CD4-positive, alpha-beta T cell treated with Interleukin-1 beta for 1 hour (primary cell): ENCODE results near the gene APOC1.
"Not testable (repeated sequence)": the region's sequence is repeated elsewhere in the genome, so short reads cannot be mapped to it uniquely, and the experiment has no call there.

Experiments
- DNase-seq, 2 donors: peaks; one replicate each; pipeline ENCODE4 v3.0.0-alpha.2; 2020 to 2022

APOC1 gene

GRCh38 chr19:44913512-44914432 lies 636 bp upstream of the APOC1 start:
- not testable (repeated sequence) for DNase-seq

- no peak for DNase-seq
Measured at GRCh38 chr19:44924243-44924725, 9.9 kb downstream of the APOC1 start.

GRCh38 chr19:44925114-44925891 lies 10.9 kb downstream of the APOC1 start:
- DNase-seq, result peak in 1 of 2 donors; percentile 15

GRCh38 chr19:44926245-44927077 lies 12.1 kb downstream of the APOC1 start:
- not testable (repeated sequence) for DNase-seq

GRCh38 chr19:44927746-44928145 lies 13.3 kb downstream of the APOC1 start:
- DNase-seq, result no peak

GRCh38 chr19:44930088-44930487 lies 15.7 kb downstream of the APOC1 start:
- no peak for DNase-seq

- no peak for DNase-seq
Measured at GRCh38 chr19:44931541-44931940, 17.1 kb downstream of the APOC1 start.

- DNase-seq, result no peak
Measured at GRCh38 chr19:44939668-44940067, 25.3 kb downstream of the APOC1 start.

GRCh38 chr19:44942067-44942571 lies 27.7 kb downstream of the APOC1 start, which contains the start of gene APOC4:
Gene APOC4 (plus strand): TSS chr19:44942237. CDS start chr19:44942278, 41 bp downstream.
- no peak for DNase-seq

GRCh38 chr19:44943801-44944249 lies 29.4 kb downstream of the APOC1 start:
- peak in 1 of 2 donors; percentile 56 for DNase-seq

GRCh38 chr19:44947041-44947581 lies 32.7 kb downstream of the APOC1 start:
- DNase-seq, result no peak

GRCh38 chr19:44948237-44948636 lies 33.8 kb downstream of the APOC1 start:
- DNase-seq, result no peak

- DNase-seq, result no peak
Measured at GRCh38 chr19:44948763-44949374, 34.5 kb downstream of the APOC1 start.

- DNase-seq, result no peak
Measured at GRCh38 chr19:44949550-44949949, 35.1 kb downstream of the APOC1 start.

GRCh38 chr19:44951179-44952159 lies 37.1 kb downstream of the APOC1 start:
- peak; percentile 60 to 82 for DNase-seq

- no peak for DNase-seq
Measured at GRCh38 chr19:44954278-44954648, 39.9 kb downstream of the APOC1 start.

- DNase-seq, result peak; percentile 96
Measured at GRCh38 chr19:44954649-44955504, 40.5 kb downstream of the APOC1 start, which contains the start of gene CLPTM1. Gene CLPTM1 (plus strand): TSS chr19:44955380. CDS start chr19:44955396, 16 bp downstream.

- no peak for DNase-seq
Measured at GRCh38 chr19:44955505-44956439, 41.4 kb downstream of the APOC1 start.
